ENCODE results near the gene LNP1.

The LNP1 gene

GRCh38 chr3:100483529-100483928 is 82.2 kb downstream of the LNP1 start:
- no peak for DNase-seq

GRCh38 chr3:100486808-100487207 is 85.5 kb downstream of the LNP1 start:
- DNase-seq, result no peak

- no peak for DNase-seq
These were observed 87.8 kb downstream of the LNP1 start for GRCh38 chr3:100489118-100489517.

GRCh38 chr3:100492059-100493006 is 91.0 kb downstream of the LNP1 start, which contains the start of gene TMEM45A:
Gene TMEM45A, plus strand, starts transcription at chr3:100492619. Its CDS starts 62,593 bp downstream, at chr3:100555212.
- peak; percentile 91 to 96 for DNase-seq

GRCh38 chr3:100496711-100497261 is 95.4 kb downstream of the LNP1 start:
- DNase-seq, result no peak

- no peak for DNase-seq
These were observed 98.3 kb downstream of the LNP1 start for GRCh38 chr3:100499651-100500050.

- no peak for DNase-seq
These were observed 99.1 kb downstream of the LNP1 start for GRCh38 chr3:100500320-100500880.

- DNase-seq, result no peak
These were observed 102.1 kb downstream of the LNP1 start for GRCh38 chr3:100503448-100503847.
